H9 (cell line): Measurements from ENCODE around the gene ATF5. TPM values are rescaled to one million over a fixed set of nuclear protein-coding genes. Genes with fewer than 3 reads are reported as not detected.
A peak's percentile ranks its signal among the peaks of the same experiment; 100 is the strongest.

Experiments
- DNase-seq: peaks from one replicate; pipeline ENCODE4 v3.0.0-alpha.2; 2017
- H2AFZ ChIP-seq: one replicate; pipeline ENCODE4 v1.6.1; 2013; ENCODE audit warnings: mild to moderate bottlenecking, low read length, control low read depth, moderate library complexity
- H2AK5ac ChIP-seq: 2 replicates; pipeline ENCODE4 v1.6.1; 2013; ENCODE audit warnings: low read length, control low read depth, mixed read lengths; ENCODE audit not compliant: insufficient read length
- H2BK120ac ChIP-seq: one replicate; pipeline ENCODE4 v1.6.1; 2013; ENCODE audit warnings: low read depth, mild to moderate bottlenecking, low read length, control low read depth, inconsistent platforms; ENCODE audit not compliant: poor library complexity, severe bottlenecking
- H2BK12ac ChIP-seq: 2 replicates; pipeline ENCODE4 v1.6.1; 2013; ENCODE audit warnings: low read length, control low read depth, mixed read lengths, low read depth; ENCODE audit not compliant: insufficient read length
- H2BK15ac ChIP-seq: 2 replicates; pipeline ENCODE4 v1.6.1; 2013; ENCODE audit warnings: low read depth, low read length, control low read depth
- H2BK20ac ChIP-seq: one replicate; pipeline ENCODE4 v1.6.1; 2013; ENCODE audit warnings: low read depth, mild to moderate bottlenecking, low read length, control low read depth, inconsistent platforms; ENCODE audit not compliant: poor library complexity, severe bottlenecking
- H2BK5ac ChIP-seq: 2 replicates; pipeline ENCODE4 v1.6.1; 2013; ENCODE audit warnings: low read length, control low read depth, mixed read lengths; ENCODE audit not compliant: insufficient read length
- H3K14ac ChIP-seq: 2 replicates; pipeline ENCODE4 v1.6.1; 2013; ENCODE audit warnings: low read length, control low read depth; ENCODE audit not compliant: insufficient read depth
- H3K18ac ChIP-seq: 2 replicates; pipeline ENCODE4 v1.6.1; 2013; ENCODE audit warnings: low read depth, mild to moderate bottlenecking, mixed read lengths, low read length, control low read depth; ENCODE audit not compliant: insufficient read length
- H3K23ac ChIP-seq: 2 replicates; pipeline ENCODE4 v1.6.1; 2013; ENCODE audit warnings: low read length, control low read depth, mixed read lengths, low read depth; ENCODE audit not compliant: insufficient read length
- H3K23me2 ChIP-seq: 2 replicates; pipeline ENCODE4 v1.6.1; 2013; ENCODE audit warnings: low read depth, mild to moderate bottlenecking, mixed read lengths, low read length, control low read depth; ENCODE audit not compliant: insufficient read length, poor library complexity, severe bottlenecking
- H3K27ac ChIP-seq: 2 replicates; pipeline ENCODE4 v1.5.1; 2013; ENCODE audit warnings: low read length, control low read depth, mixed read lengths, low read depth; ENCODE audit not compliant: insufficient read length
- H3K27me3 ChIP-seq: 2 replicates; pipeline ENCODE4 v1.6.1; 2013; ENCODE audit warnings: low read length, control low read depth, inconsistent platforms; ENCODE audit not compliant: insufficient read depth
- H3K4ac ChIP-seq: 2 replicates; pipeline ENCODE4 v1.6.1; 2013; ENCODE audit warnings: low read depth, mild to moderate bottlenecking, control low read depth, inconsistent platforms, low read length, moderate library complexity
- H3K4me1 ChIP-seq: 2 replicates; pipeline ENCODE4 v1.6.1; 2013; ENCODE audit warnings: low read length, control low read depth, inconsistent platforms; ENCODE audit not compliant: insufficient read depth
- H3K4me2 ChIP-seq: 2 replicates; pipeline ENCODE4 v1.6.1; 2013; ENCODE audit warnings: low read length, control low read depth, mixed read lengths; ENCODE audit not compliant: insufficient read length, insufficient read depth
- H3K56ac ChIP-seq: 2 replicates; pipeline ENCODE4 v1.6.1; 2013; ENCODE audit warnings: low read depth, mild to moderate bottlenecking, mixed read lengths, low read length, control low read depth; ENCODE audit not compliant: insufficient read length
- H3K79me1 ChIP-seq: 2 replicates; pipeline ENCODE4 v1.6.1; 2013; ENCODE audit warnings: low read depth, mild to moderate bottlenecking, moderate library complexity, low read length, control low read depth, inconsistent platforms; ENCODE audit not compliant: insufficient read depth, poor library complexity, severe bottlenecking
- H3K79me2 ChIP-seq: 2 replicates; pipeline ENCODE4 v1.6.1; 2013; ENCODE audit warnings: low read length, control low read depth, inconsistent platforms; ENCODE audit not compliant: insufficient read depth
- H3K9ac ChIP-seq: 2 replicates; pipeline ENCODE4 v1.6.1; 2013; ENCODE audit warnings: low read length, control low read depth, mixed read lengths; ENCODE audit not compliant: insufficient read length; ENCODE audit errors: extremely low read depth
- H3K9me3 ChIP-seq: one replicate; pipeline ENCODE4 v1.6.1; 2013; ENCODE audit warnings: low read depth, low read length, inconsistent platforms; ENCODE audit not compliant: control insufficient read depth
- H3T11ph ChIP-seq: one replicate; pipeline ENCODE4 v1.6.1; 2013; ENCODE audit warnings: mild to moderate bottlenecking, low read length, control low read depth, inconsistent platforms
- H4K20me1 ChIP-seq: one replicate; pipeline ENCODE4 v1.6.1; 2013; ENCODE audit not compliant: control insufficient read depth, insufficient read length, insufficient read depth
- H4K5ac ChIP-seq: 2 replicates; pipeline ENCODE4 v1.6.1; 2013; ENCODE audit warnings: low read depth, mild to moderate bottlenecking, mixed read lengths, low read length, control low read depth; ENCODE audit not compliant: insufficient read length
- H4K8ac ChIP-seq: replicated peaks from 2 replicates; pipeline ENCODE4 v1.6.1; 2013; ENCODE audit warnings: low read length, control low read depth, mixed read lengths, low read depth; ENCODE audit not compliant: insufficient read length
- H4K91ac ChIP-seq: 2 replicates; pipeline ENCODE4 v1.6.1; 2013; ENCODE audit warnings: low read depth, mild to moderate bottlenecking, moderate library complexity, mixed read lengths, low read length, control low read depth; ENCODE audit not compliant: insufficient read length
- H3K27ac Mint-ChIP-seq, 3 experiments: 2 replicates in 2 of 3; 3 replicates in 1 of 3; pipeline ENCODE4 v1.8.0; 2020 to 2021; ENCODE audit warnings: mixed read lengths in 3 of 3, mild to moderate bottlenecking in 1 of 3, moderate library complexity in 1 of 3
- H3K27me3 Mint-ChIP-seq: 2 replicates; pipeline ENCODE4 v1.8.0; 2021; ENCODE audit warnings: low read depth, mild to moderate bottlenecking, moderate library complexity, mixed read lengths
- H3K36me3 Mint-ChIP-seq, 3 experiments: 2 replicates in 2 of 3; 3 replicates in 1 of 3; pipeline ENCODE4 v1.8.0; 2020 to 2021; ENCODE audit warnings: low read depth in 3 of 3, mixed read lengths in 3 of 3; ENCODE audit not compliant: insufficient read depth in 1 of 3
- H3K4me1 Mint-ChIP-seq, 2 experiments: 2 replicates each; pipeline ENCODE4 v1.8.0; 2020; ENCODE audit warnings: mixed read lengths in 2 of 2
- H3K4me3 Mint-ChIP-seq, 2 experiments: 2 replicates in 1 of 2; 3 replicates in 1 of 2; pipeline ENCODE4 v1.8.0; 2020 to 2021; ENCODE audit warnings: mild to moderate bottlenecking in 2 of 2, mixed read lengths in 2 of 2, moderate library complexity in 1 of 2
- H3K9me3 Mint-ChIP-seq, 2 experiments: 2 replicates in 1 of 2; 3 replicates in 1 of 2; pipeline ENCODE4 v1.8.0; 2020; ENCODE audit warnings: mild to moderate bottlenecking in 2 of 2, mixed read lengths in 2 of 2, moderate library complexity in 1 of 2
- WGBS: extraction: QIAGEN DNeasy Blood & Tissue Kit; methylation state at CpG from one replicate; pipeline ENCODE4 v1.1.7; 2013; ENCODE audit warnings: missing lambda C conversion rate, low lambda C conversion rate, mixed read lengths; ENCODE audit not compliant: insufficient read length; ENCODE audit errors: extremely low coverage; 5-methylcytosine and 5-hydroxymethylcytosine counted together
- total RNA-seq: library from RNA; stranded (reverse); gene quantifications from 2 replicates; pipeline ENCODE4 v1.2.1, GENCODE V29; 2021
- TF ChIP-seq, protein P1 (sequence below): fragments of 200-600 bp; sonication (generic); conservative IDR thresholded peaks from 3 replicates; pipeline ENCODE4 v1.8.0; 2021; ENCODE audit warnings: antibody characterized with exemption, mild to moderate bottlenecking

ATF5 gene
- total RNA-seq, 1 experiment from 2014 or later = 18.5 TPM

DNA sequence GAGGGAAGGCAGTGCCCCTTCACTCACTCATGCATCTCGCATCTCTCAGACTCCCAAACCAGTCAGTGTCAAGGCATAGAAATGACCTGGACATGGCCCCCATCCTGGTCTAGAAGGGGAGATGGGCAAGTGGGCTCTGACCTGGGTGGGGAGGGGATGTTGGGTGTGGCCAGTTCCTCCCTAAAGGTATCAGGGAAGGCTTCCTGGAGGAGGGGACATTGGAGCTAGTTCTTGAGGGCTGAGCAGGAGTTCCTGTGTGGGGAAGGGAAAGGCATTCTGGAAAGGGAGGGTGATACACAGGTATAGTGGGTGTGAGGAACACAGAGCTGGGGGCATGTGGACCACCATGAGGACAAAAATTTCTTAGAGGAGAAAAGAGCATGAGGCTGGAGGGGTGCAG lies 36.3 kb upstream of the ATF5 start:
- H3K27me3 ChIP-seq = no peaks in the 10 kb centered on the region; the same call in 1 of the 2 replicates
- no peak overlapping the region for H2AFZ ChIP-seq
- no peak for DNase-seq
- no peak overlapping the region for H3T11ph ChIP-seq
- H2BK5ac ChIP-seq = no peak overlapping the region
- H3K9ac ChIP-seq = no peak overlapping the region
- TF ChIP-seq, protein P1, sequence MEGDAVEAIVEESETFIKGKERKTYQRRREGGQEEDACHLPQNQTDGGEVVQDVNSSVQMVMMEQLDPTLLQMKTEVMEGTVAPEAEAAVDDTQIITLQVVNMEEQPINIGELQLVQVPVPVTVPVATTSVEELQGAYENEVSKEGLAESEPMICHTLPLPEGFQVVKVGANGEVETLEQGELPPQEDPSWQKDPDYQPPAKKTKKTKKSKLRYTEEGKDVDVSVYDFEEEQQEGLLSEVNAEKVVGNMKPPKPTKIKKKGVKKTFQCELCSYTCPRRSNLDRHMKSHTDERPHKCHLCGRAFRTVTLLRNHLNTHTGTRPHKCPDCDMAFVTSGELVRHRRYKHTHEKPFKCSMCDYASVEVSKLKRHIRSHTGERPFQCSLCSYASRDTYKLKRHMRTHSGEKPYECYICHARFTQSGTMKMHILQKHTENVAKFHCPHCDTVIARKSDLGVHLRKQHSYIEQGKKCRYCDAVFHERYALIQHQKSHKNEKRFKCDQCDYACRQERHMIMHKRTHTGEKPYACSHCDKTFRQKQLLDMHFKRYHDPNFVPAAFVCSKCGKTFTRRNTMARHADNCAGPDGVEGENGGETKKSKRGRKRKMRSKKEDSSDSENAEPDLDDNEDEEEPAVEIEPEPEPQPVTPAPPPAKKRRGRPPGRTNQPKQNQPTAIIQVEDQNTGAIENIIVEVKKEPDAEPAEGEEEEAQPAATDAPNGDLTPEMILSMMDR = no peak
- no peak overlapping the region for H2BK20ac ChIP-seq
- H4K20me1 ChIP-seq = peaks cover 5% of the 10 kb centered on the region
- no CpG with 5 or more reads among the region's 1 CpG for WGBS
- no peak overlapping the region for H3K14ac ChIP-seq
- no peak overlapping the region for H3K56ac ChIP-seq
- no peak overlapping the region for H4K5ac ChIP-seq
- H3K4me1 Mint-ChIP-seq = peaks cover 10 to 32% of the 10 kb centered on the region in 2 experiments
- H3K23me2 ChIP-seq = peaks cover 3% of the 10 kb centered on the region
- no peak overlapping the region for H3K4me2 ChIP-seq
- H2BK120ac ChIP-seq = no peak overlapping the region
- no peak overlapping the region for H3K23ac ChIP-seq
- no peak overlapping the region for H2BK12ac ChIP-seq
- no peak overlapping the region for H4K91ac ChIP-seq
- H3K9me3 Mint-ChIP-seq = peaks cover 0 to 11% of the 10 kb centered on the region in 2 experiments; a peak in 1 of 5 replicates
- no peaks in the 10 kb centered on the region for H3K79me2 ChIP-seq
- no peak overlapping the region for H4K8ac ChIP-seq
- H3K36me3 Mint-ChIP-seq = peaks cover 10 to 14% (median 10%) of the 10 kb centered on the region in 3 experiments
- no peak overlapping the region for H3K27ac ChIP-seq
- H2BK15ac ChIP-seq = no peak overlapping the region
- H3K4me1 ChIP-seq = no peaks in the 10 kb centered on the region
- H3K18ac ChIP-seq = no peak overlapping the region
- H3K79me1 ChIP-seq = no peaks in the 10 kb centered on the region
- H2AK5ac ChIP-seq = no peak overlapping the region
- H3K9me3 ChIP-seq = no peaks in the 10 kb centered on the region
- H3K27me3 Mint-ChIP-seq = peaks cover 59% of the 10 kb centered on the region
- H3K27ac Mint-ChIP-seq = peak overlapping the region in 1 of 3 experiments; percentile 30; a peak in 1 of 7 replicates
- H3K4me3 Mint-ChIP-seq = no peak overlapping the region
- no peak overlapping the region for H3K4ac ChIP-seq
